NCI-H2227 (cell line): ENCODE data around the gene HACE1.
"Not testable (repeated sequence)": the region's sequence is repeated elsewhere in the genome, so short reads cannot be mapped to it uniquely, and the experiment has no call there.

ENCODE experiments used
- DNase-seq: peaks from one replicate; lab custom pipeline; 2025; ENCODE audit not compliant: unreplicated experiment; lab: John Stamatoyannopoulos, UW

HACE1 gene

GRCh38 chr6:104829183-104829958 is 30.3 kb downstream of the HACE1 start:
- DNase-seq: no peak

- no peak for DNase-seq
Measured at GRCh38 chr6:104828478-104828877, 31.2 kb downstream of the HACE1 start.

GRCh38 chr6:104820820-104821219 is 38.9 kb downstream of the HACE1 start:
- DNase-seq: not testable (repeated sequence)

GRCh38 chr6:104816125-104816524 is 43.6 kb downstream of the HACE1 start:
- no peak for DNase-seq

- no peak for DNase-seq
Measured at GRCh38 chr6:104814743-104815142, 45.0 kb downstream of the HACE1 start.

- no peak for DNase-seq
Measured at GRCh38 chr6:104813552-104813951, 46.2 kb downstream of the HACE1 start.

- DNase-seq: no peak
Measured at GRCh38 chr6:104809116-104809515, 50.6 kb downstream of the HACE1 start.

- not testable (repeated sequence) for DNase-seq
Measured at GRCh38 chr6:104805335-104805734, 54.4 kb downstream of the HACE1 start.

GRCh38 chr6:104799134-104799657 is 60.5 kb downstream of the HACE1 start:
- DNase-seq: no peak

- DNase-seq: no peak
Measured at GRCh38 chr6:104796031-104796785, 63.5 kb downstream of the HACE1 start.

- DNase-seq: no peak
Measured at GRCh38 chr6:104795363-104795762, 64.4 kb downstream of the HACE1 start.

- peak; percentile 24 for DNase-seq
Measured at GRCh38 chr6:104789770-104790190, 69.9 kb downstream of the HACE1 start.

GRCh38 chr6:104788400-104788799 is 71.3 kb downstream of the HACE1 start:
- DNase-seq: no peak

- DNase-seq: no peak
Measured at GRCh38 chr6:104787305-104787704, 72.4 kb downstream of the HACE1 start.

GRCh38 chr6:104784884-104785283 is 74.8 kb downstream of the HACE1 start:
- no peak for DNase-seq

- DNase-seq: peak; percentile 32
Measured at GRCh38 chr6:104771258-104771832, 88.4 kb downstream of the HACE1 start.

- no peak for DNase-seq
Measured at GRCh38 chr6:104768906-104769305, 90.8 kb downstream of the HACE1 start.

GRCh38 chr6:104766595-104766994 is 93.1 kb downstream of the HACE1 start:
- no peak for DNase-seq

- no peak for DNase-seq
Measured at GRCh38 chr6:104754788-104755409, 104.8 kb downstream of the HACE1 start.

GRCh38 chr6:104753251-104753650 is 106.5 kb downstream of the HACE1 start:
- DNase-seq: no peak

GRCh38 chr6:104750449-104750848 is 109.3 kb downstream of the HACE1 start:
- DNase-seq: no peak
